ENCODE measurements around the gene SMPD3.

Gene SMPD3

GRCh38 chr16:68371706-68372380 is 76.5 kb downstream of the SMPD3 start:
- no peak for DNase-seq (ENCODE audit: low read depth in 4 of 4, low spot score in 1 of 4)

DNA sequence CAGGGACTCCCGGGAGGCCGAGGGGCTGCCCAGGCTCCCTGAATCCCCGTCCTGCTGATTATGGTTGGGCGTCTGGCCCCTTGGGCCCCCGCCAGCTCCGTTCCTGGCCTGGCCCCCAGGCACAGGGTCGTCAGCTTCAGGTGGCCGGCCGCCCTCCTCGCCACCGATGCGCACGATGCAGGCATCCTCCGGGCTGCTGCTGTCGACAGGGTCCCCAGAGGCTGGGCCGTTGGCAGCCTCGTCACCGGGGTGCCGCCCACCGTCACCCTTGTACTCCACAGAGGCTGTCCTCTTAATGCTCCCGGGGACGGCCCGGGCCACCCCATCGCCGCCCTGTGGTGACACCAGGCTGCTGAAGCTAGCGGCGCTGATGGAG is 77.0 kb downstream of the SMPD3 start:
- DNase-seq (ENCODE audit: low read depth in 4 of 4, low spot score in 1 of 4), result no peak

DNA sequence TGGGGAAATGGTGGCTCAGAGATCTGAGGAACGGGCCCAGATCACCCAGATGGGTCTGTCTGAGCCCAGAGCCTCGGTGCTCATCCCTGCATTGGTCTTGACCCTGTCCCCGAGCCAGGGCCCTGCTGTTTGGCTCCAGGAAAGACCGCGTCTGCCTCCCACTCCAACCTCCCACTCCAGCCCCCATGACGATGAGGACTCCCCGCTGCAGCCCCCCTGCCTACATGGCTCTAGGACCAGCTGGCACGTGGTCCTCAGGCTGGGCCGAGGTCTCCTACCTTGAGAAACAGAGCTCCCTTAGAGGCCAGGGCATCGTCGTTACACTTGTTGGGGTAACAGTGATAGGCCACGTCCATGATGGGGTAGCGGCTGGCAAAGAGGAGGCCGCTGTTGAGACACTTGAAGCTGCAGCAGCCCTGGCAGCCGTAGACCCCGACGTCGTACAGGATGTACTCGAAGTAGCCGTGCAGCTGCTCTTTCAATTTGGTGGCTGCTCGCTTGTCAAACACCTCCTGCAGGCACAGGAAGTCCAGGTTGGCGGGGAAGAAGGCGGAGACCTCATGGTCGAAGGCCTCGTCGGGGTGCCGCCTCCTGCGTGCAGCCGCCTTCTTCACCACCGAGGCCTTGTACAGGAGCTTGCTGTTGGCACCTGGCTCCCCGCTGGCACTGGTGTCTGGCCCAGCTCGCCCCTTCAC is 77.6 kb downstream of the SMPD3 start:
- peak in 1 of 4 experiments; percentile 15 for DNase-seq (ENCODE audit: low read depth in 4 of 4, low spot score in 1 of 4)

DNA sequence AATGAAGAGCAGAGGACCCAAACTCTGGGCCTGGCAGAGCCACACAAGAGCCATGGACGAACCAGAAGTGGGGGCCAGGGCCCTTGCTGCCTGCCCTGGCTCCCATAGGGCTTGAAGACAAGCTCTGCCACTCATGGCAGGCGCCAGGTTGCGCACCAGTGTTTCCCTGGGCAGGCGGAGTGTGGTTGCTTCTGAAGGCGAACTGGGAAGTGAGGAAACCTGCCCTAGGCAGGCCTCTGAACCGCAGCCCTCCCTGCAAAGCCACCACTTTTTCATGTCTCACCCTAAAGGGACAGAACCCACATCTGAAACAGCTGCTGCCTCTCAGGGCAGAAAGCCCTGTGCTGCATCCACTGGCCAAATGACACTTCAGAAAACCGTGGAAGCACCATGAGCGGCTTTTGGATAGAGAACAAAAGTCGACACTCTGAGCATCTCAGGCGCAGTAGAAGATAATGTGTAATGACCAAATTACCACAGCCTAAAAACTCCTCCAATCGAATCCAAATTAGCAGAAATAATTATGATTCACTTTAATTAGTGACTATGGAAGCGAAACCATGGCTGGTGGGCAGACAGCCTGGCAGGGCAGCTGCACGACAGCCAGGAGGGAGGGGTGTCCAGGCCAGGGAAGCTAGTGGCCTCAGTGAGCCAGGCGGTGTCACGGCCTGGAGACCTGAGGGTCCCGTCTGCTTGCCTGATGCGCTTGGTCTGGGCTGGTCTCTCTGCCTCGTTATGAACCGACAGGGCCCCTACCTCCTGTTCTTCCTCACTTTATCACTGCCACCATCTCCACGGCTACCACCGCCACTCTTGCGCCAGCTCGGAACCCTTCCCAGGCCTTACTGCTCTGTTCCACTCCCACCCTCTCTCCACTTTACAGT is 78.4 kb downstream of the SMPD3 start:
- DNase-seq (ENCODE audit: low read depth in 4 of 4, low spot score in 1 of 4), result peak in 1 of 4 experiments; percentile 21

- no peak for DNase-seq (ENCODE audit: low read depth in 4 of 4, low spot score in 1 of 4)
Observed at GRCh38 chr16:68369168-68369567, 79.1 kb downstream of the SMPD3 start.

DNA sequence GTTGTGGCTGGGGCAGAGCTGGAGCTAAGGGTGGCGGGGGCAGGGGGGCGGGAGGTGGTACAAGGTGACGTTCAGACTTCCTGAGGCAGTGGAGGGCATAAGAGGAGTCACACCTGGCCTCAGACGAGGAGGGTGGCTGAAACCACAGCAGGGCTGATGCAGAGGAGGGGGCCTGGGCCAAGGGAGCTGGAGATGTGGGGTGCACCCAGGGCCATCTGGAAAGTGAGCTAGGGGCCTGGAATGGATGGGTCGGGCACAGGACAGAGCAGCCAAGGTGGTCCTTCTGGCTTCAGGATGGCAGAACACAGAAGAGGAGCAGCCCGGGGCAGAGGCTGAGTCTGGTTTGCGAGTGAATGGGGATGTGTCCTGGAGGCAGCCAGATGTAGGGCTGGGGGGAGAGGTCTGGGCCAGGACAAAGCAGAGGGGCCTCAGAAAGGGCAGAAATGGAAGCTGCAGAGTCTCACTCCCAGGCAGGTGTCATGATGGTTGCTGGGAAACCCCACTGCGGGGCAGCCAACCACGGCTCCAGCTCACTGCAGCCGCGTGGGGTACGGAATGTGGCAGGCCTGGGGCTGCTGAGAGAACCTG is 79.9 kb downstream of the SMPD3 start:
- DNase-seq (ENCODE audit: low read depth in 4 of 4, low spot score in 1 of 4), result no peak

GRCh38 chr16:68367891-68368290 is 80.4 kb downstream of the SMPD3 start:
- DNase-seq (ENCODE audit: low read depth in 4 of 4, low spot score in 1 of 4), result no peak

- DNase-seq (ENCODE audit: low read depth in 4 of 4, low spot score in 1 of 4), result no peak
Observed at GRCh38 chr16:68367440-68367839, 80.9 kb downstream of the SMPD3 start.

DNA sequence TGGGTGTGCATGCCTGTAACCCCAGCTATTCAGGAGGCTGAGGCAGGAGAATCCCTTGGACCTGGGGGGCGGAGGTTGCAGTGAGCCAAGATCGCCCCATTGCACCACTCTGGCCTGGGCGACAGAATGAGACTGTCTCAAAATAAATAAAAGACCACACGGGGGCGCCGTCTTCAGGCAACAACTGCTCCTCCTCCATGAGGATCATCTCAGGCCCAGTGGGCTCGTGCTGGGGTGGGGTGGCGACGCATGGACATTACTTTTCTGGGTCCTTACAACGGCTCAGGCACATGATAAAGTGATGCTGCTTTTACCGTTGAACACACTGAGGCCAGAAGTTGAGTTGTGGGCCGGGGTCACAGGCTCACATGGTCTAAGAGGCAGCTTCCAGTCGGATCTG is 81.3 kb downstream of the SMPD3 start:
- DNase-seq (ENCODE audit: low read depth in 4 of 4, low spot score in 1 of 4), result peak in 2 of 4 experiments; percentile 21 to 29

- no peak for DNase-seq (ENCODE audit: low read depth in 4 of 4, low spot score in 1 of 4)
Observed at GRCh38 chr16:68366062-68366461, 82.2 kb downstream of the SMPD3 start.

DNA sequence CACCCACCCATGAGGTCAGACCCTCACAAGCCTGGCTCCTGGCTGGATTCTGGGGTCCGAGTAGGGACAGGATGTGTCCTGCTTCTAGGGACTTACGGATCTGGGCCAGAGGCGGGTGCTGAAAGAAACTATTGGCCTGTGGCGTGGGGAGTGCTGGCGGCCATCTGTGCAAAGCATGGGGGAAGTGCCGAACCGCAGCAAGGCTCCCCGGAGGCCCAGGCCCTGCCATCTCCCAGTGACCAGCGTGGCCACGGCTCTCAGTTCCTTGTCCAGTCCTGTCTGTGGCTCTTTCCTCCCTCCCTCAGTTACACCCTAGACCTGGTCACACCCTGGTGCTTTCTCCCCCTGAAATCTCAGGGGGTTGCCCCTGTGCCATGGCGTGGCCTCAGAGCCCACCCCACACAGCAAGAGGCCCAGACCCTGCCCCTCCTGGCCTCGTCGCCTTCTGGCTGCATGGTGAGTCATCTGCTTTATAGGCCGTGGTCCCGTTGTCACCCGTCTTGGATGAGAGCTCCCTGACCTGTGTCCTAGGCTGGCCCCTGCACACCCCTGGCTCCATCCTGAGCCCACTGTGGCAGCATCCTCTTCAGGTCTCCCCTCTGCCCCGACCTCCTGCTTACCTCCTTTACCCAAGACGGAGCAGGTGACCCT is 83.0 kb downstream of the SMPD3 start:
- no peak for DNase-seq (ENCODE audit: low read depth in 4 of 4, low spot score in 1 of 4)

DNA sequence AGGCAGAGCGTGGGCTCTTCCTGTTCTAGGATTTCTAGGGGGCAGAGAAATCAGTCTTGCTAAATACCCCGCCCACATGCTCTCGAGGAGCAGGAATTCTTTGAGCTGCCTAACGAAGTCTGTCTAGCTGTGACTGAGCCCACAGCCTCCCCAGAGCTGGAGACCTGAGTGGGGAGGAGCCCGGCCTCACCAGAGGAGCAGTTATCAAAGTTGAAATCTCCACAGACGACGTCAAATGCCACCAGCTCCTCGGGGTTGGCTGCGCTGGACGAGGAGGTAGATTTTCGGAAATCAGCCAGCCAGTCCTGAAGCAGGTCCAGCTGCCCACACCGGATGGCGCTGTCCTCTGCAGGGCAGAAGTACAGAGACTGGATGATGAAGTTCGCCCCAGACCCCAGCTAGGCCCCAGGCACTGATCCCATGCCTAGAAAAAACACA is 83.7 kb downstream of the SMPD3 start:
- DNase-seq (ENCODE audit: low read depth in 4 of 4, low spot score in 1 of 4), result no peak

- no peak for DNase-seq (ENCODE audit: low read depth in 4 of 4, low spot score in 1 of 4)
Observed at GRCh38 chr16:68363658-68364521, 84.4 kb downstream of the SMPD3 start.

DNA sequence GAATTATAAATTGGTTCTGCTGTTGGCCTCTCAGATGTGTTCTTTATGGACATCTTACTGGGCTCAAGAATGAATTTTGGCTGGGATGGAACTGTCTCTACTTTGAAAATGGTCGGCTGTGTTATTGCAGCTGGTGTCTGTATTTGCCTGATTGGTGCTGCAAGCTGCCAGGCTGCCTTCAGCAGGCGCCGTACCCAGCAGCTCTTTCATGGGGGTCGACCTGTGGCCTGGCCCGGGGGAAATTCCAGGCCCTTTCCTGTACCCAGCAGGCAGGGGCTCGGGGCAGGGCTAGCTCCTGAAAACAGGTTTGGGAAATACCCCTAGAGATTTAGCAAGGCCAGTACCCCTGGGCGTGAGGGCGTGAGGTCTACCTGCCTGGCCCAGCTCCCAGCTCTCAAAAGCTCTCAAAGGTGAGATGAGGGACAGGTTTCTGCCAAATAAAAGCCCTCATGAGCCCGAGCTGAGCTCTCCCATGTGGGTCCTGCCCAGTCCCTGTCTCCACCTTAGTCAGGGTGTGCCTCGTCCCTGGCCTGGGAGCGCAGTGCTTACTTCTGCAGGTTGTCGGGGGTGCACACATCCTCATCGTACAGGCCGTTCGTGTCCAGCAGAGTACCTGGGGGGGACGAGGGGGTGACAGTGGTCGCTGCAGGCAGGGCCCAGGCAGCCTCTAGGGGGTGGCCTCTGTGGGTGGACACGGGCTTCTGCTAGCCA is 85.2 kb downstream of the SMPD3 start:
- DNase-seq (ENCODE audit: low read depth in 4 of 4, low spot score in 1 of 4), result no peak

GRCh38 chr16:68362262-68362913 is 85.9 kb downstream of the SMPD3 start:
- no peak for DNase-seq (ENCODE audit: low read depth in 4 of 4, low spot score in 1 of 4)

- DNase-seq (ENCODE audit: low read depth in 4 of 4, low spot score in 1 of 4), result no peak
Observed at GRCh38 chr16:68361485-68361884, 86.8 kb downstream of the SMPD3 start.

DNA sequence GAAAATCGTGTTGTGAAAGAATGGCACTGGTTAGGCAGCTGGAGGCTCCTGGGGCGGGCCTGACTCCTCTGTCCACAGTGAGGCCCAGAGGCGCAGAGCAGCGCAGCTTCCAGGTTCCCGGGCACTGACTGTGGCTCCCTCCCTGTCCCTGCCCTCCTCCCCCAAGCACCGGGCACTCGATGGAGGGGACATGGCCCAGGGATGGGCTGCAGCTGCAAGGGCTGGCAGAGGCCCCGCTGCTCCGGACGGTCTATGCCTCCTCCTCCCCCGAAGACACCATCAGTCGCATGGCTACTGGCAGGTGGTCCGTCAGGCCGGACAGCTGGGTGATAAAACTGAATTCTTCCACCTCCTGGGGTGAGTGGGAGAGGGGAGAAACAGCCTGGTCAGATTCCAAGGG is 87.4 kb downstream of the SMPD3 start:
- DNase-seq (ENCODE audit: low read depth in 4 of 4, low spot score in 1 of 4), result no peak

DNA sequence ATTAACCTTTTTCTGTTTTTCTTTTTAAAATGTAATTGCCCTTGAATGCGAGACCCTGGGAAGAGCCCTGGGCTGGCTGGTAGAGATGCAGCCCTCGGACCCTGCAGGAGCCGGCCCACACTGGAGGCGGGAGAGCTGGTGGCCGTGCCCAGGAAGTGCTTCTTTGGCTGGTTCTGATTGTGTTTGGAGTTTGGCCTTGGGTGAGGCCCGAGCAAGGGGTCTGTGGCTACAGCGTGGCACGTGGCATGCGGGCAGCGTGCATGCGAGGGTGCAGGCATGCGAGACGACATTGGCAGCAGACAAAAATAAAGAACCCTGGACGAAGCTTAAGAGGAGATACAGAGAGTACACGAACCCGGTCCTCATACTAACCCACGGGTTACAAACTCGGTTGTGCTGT is 87.8 kb downstream of the SMPD3 start:
- DNase-seq (ENCODE audit: low read depth in 4 of 4, low spot score in 1 of 4), result no peak

Measured in stimulated activated CD4-positive, alpha-beta T cell treated with anti-CD3 and anti-CD28 coated beads, Interleukin-1b, Interleukin-23, amount 100 ng/mL, for 24 hours (primary cell).